GM18858 (cell line): ENCODE data around the gene TMEM196.
"Not testable (repeated sequence)": the region's sequence is repeated elsewhere in the genome, so short reads cannot be mapped to it uniquely, and the experiment has no call there.

Experiments
- ATAC-seq: cut with Tn5 transposase; IDR thresholded peaks from one replicate; pipeline ENCODE4 v1.9.1; 2021; ENCODE audit not compliant: unreplicated experiment

TMEM196 gene

DNA sequence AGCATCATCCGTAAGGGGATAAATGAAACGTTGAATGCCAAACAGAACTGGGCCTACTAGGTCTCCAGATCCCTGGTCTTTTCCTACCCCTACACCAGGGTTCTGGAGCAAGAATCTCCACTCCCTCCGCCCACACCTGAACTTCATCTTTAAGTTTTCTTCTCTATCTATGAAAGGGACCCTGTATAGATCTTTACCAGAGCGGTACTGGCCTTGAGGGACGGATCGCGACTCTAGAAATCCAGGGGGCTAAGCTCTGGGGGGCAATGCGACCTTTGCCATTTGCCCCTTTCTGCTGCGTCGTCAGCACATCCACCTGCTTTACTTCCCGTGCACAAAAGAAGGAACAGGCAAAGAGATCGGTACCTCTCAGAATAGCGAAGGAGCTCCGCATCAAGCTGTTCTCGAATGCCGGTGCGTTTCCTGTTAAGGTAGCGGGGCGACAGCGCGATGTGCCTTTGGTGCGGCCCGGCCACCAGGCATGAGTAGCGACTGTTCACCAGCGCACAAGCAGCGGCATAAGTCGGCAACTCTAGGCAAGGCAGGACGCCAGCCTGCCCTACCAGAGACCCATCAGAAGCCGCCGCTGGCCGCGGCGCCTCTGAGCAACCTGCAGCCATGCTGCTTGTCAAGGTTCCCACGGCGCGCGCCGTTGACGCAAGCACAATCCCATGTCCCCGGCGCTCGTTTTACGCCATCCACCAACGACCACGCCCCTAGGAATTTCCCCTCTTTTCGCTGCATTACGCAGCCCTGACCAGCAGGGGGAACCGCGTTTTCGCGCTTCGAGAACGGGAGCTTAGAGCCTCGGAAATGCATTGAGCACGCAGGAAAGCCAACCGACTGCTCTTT lies 64.8 kb downstream of the TMEM196 start, which contains the start of gene POLR1F:
TSS of gene POLR1F (minus strand) at position 641 of the 852 bp plus-strand sequence. CDS start at position 620, 21 bp downstream.
- ATAC-seq, result peak; percentile 98

DNA sequence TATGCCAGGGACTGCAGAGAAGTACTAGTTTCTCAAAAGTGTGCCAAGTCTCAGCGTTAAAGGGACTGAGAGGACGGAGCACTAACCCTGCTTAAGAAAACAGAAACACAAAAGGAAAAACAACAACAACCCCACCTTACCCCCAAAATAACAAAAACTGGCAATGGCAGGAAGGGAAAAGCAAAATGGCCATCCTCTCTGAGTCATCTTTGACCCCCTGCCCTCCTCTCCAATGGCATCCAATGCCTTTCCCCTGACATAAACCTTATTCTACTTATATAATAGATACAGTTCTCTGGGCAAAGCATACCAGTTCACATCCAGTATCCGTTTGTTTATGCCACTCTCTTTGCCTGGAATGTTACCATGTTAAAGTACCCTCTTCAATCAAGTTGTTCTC lies 66.2 kb downstream of the TMEM196 start:
- no peak for ATAC-seq

DNA sequence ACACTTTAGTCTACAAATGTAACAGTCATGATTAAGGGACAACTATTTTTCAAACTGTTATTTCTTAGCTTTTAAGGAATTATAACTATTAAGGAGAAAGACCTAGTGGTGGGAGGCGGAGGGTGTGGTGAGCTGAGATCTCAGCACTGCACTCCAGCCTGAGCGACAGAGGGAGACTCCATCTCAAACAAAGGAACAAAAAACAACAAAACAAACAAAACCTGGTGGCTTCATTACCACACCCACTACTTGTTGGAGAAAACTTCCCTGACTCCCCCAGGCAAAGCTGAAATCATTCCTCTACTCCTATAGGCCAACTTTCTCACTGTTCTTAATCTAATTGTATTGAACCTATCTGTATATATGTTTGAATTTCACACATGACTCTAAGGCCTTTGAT lies 67.8 kb downstream of the TMEM196 start:
- no peak for ATAC-seq

DNA sequence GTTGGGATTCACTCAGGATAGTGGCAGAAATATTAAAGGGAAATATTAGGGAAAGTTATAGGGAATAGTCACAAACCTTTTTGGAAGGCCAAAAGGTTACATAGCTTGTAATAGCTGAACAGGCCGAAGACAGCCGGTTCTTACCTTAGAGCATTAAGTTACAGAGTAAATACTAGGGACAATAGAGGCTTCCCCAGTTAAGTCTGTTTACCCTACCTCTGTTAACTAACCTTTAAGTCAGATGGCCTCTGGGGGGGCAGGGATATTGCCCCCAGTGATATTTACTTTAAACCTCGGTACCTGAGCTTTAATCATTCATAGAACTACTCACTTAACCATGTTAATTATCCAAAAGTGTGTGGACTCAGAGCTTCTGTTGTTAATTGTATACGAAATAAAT lies 71.9 kb downstream of the TMEM196 start:
- ATAC-seq, result no peak

DNA sequence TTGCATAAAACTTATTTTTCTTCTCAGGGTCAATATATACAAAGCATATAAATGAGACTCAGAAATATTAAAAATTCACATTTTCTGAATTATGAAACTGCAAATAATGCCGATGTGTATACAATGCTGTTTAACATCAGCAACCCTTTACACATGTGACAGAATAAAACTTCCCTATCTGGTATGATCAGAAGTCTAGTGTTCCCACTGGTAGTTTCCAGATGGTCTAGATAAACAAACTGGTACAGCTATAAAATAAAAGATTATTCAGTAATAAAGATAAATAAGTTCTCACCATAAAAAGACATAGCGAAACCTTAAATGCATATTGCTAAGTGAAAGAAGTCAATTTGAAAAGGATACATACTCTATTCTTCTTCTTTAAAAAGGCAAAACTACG lies 72.5 kb downstream of the TMEM196 start:
- no peak for ATAC-seq

DNA sequence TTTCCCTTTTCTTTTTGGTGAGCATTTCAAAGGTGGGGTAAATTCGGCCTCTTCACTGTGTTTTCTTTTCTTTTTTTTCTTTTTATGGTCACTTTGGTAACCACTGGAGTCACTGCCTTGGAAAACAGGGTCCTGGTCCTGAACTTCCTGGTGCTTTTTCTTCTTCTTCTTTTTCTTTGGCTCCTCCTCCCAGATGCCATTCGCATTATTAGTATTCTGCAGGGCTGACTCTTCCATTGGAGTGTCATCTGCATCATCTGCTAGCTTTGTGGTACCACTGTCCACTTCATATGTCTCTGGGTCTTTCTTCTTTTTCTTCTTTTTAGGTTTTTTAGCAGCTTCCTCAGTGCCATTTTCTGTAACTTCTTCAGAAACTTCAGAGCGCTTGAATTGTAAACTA lies 75.1 kb downstream of the TMEM196 start:
- no peak for ATAC-seq

DNA sequence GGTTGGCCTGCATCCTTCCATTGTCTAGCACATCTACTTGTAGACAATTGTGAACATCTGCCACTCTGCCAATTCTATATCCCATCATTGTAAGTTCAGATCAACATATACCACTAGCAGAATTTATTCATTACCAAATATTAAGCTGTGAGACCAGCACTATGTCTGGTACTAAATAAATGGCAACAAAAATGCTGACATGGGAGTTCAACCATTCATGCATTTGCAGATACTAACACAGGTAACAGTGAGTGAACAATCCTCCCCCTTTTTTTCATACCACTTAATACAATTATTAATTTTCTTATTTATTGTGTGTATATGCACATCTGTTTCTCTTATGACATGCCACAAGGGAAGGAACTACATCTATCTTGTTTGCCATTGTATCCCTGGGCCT lies 76.5 kb downstream of the TMEM196 start:
- no peak for ATAC-seq

DNA sequence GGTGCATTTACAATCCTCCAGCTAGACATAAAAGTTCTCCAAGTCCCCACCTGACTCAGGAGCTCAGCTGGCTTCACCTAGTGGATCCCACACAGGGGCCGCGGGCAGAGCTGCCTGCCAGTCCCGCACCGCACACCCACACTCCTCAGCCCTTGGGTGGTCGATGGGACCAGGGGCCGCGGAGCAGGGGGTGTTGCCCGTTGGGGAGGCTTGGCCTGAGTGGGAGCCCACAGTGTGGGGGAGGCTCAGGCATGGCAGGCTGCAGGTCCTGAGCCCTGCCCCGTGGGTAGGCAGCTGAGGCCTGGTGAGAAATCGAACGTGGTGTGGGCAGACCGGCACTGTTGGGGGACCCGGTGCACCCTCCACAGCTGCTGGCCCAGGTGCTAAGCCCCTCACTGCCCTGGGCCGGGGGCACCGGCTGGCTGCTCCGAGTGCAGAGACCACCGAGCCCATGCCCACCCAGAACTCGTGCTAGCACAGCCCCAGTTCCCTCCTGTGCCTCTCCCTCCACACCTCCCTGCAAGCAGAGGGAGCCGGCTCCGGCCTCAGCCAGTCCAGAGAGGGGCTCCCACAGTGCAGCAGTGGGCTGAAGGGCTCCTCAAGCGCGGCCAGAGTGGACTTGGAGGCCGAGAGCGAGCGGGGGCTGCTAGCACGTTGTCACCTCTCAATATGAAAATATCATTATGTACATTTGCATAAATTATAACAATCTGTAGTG lies 81.1 kb downstream of the TMEM196 start:
- no peak for ATAC-seq

DNA sequence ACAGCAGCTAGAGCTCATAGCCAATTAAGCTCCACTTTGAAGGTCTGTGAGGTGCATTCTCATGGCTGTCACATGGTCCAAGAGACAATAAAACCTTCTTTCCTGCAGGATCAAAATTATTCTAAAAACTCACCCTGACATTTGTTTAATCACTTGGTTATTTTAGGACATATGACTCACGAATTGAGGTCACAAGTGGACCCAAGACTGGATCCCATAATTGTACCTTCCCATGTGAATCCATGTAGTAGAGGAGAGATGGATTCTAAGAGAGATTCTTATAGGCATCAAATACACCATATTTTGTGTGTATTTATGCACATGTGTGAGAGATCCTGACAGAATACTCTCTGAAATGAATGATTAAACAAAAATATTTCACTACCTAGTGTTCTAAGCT lies 82.7 kb downstream of the TMEM196 start:
- ATAC-seq, result no peak

DNA sequence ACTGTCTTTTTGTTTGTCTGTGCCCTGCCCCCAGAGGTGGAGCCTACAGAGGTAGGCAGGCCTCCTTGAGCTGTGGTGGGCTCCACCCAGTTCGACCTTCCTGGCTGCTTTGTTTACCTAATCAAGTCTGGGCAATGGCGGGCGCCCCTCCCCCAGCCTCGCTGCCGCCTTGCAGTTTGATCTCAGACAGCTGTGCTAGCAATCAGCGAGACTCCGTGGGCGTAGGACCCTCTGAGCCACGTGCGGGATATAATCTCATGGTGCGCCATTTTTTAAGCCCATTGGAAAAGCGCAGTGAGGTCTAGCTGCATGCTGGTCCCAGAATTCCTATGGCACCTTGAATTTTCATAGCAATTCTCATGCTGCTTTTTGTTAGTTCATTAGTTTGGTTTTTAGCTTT lies 84.3 kb downstream of the TMEM196 start:
- ATAC-seq, result not testable (repeated sequence)

DNA sequence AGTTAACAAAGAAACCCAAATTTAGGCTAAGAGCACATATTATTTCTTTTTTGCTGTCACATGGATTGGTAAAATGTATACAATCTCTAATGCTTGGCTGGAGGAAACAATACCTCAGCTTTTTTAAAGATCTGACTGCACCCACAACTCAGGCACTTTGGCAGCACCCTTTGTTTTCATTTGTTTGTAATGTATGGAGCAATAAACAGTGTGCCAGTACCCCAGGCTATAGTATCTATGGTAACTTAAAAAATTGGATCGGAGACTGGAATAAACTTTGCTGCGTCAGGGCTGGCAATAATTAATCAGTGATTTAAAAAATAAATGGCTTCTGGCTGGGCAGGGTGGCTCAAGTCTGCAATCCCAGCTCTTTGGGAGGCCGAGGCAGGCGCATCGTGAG lies 91.8 kb downstream of the TMEM196 start:
- no peak for ATAC-seq

DNA sequence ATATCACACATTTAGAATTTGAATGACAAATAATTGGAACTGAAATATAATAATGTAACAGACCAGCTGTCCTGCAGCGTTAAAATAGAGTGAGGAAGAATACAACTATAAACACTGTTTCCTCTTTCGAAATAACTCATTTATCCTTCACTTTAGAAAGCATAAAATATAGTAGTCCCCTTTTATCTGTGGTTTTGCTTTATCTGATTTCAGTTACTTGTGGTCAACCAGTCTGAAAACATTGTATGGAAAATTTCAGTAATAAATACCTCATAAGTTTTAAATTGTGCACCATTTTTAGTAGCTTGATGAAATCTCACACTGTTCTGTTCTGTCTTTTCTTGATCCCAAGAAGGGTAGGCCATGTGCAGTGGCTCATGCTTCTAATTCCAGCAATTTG lies 96.2 kb downstream of the TMEM196 start:
- ATAC-seq, result peak; percentile 96

DNA sequence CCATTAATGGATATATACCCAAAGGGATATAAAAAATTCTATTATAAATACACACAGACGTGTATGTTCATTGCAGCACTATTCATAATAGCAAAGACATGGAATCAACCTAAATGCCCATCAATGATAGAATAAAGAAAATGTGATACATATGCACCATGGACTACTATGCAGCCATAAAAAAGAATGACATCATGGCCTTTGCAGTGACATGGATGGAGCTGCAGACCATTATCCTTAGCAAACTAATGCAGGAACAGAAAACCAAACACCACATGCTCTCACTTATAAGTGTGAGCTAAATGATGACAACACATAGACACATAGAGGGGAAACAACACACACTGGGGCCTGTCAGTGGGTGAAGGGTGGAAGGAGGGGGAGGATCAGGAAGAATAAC lies 97.6 kb downstream of the TMEM196 start:
- ATAC-seq, result no peak

DNA sequence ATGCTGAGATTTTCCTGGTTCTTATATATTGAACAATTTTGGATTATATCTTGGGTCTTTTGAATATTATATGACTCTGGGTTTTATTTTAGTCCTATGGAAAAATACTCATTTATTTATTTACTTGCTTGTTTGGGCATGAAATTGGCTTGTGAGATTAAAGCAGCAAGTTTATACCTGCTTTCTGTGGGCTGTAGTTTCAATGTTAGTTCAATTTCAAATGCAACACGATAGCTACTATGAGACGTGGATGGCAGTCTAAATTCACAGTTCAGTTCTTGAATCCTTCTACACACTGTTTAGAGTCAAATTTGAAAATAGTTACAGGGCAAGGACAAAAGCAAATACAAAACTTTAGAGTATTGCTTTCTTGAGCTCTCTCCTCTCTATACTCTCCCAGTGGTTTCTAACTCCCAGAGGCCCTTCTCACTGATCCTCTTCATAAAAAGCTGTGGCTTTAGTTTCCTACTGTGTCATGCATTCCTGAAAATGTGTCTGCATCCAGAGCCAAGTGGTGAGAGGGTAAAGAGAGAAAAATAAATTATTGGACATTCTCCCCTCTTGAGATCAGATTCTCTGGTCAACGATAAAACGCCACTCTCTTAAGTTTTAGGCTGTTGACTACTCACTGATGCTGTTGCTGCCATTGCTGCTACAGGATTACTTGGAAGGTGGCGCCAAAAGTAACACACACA lies 99.0 kb downstream of the TMEM196 start:
- ATAC-seq, result no peak

DNA sequence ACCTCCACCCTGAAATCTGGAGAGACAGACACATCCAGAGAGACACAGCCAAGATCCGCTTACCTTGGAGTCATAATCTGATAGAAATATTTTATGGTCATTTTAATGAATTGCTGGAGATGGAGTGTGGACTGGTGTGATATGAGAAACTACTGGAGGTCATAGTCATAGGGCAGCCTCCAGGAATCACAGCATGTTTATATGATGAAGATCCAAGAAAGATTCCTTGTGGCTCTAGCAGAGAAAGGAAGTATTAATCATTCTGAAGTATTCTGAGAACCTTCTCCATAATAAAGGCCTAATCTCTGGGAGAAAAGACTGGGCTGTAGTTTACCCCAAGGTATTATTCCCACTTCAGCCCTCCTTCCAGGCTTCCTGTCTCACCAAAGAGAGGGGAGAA lies 102.6 kb downstream of the TMEM196 start:
- no peak for ATAC-seq
